NCI-H1436 treated with DMSO at 0.1 percent for 48 hours (cell line): ENCODE results near the gene EFNB2.

Experiments used
- DNase-seq: peaks from one replicate; lab custom pipeline; 2025; lab: John Stamatoyannopoulos, UW

EFNB2 gene

GRCh38 chr13:106500445-106500844, 35.0 kb downstream of the EFNB2 start:
- no peak for DNase-seq

GRCh38 chr13:106499896-106500295, 35.6 kb downstream of the EFNB2 start:
- DNase-seq, result no peak

GRCh38 chr13:106499113-106499512, 36.3 kb downstream of the EFNB2 start:
- no peak for DNase-seq

GRCh38 chr13:106498571-106498970, 36.9 kb downstream of the EFNB2 start:
- no peak for DNase-seq

- no peak for DNase-seq
Measured at GRCh38 chr13:106498158-106498557, 37.3 kb downstream of the EFNB2 start.

GRCh38 chr13:106497079-106497478, 38.4 kb downstream of the EFNB2 start:
- no peak for DNase-seq

- DNase-seq, result no peak
Measured at GRCh38 chr13:106496072-106496997, 39.1 kb downstream of the EFNB2 start.

GRCh38 chr13:106494936-106495335, 40.5 kb downstream of the EFNB2 start:
- DNase-seq, result no peak

- DNase-seq, result no peak
Measured at GRCh38 chr13:106494506-106494905, 41.0 kb downstream of the EFNB2 start.

- no peak for DNase-seq
Measured at GRCh38 chr13:106493533-106494220, 41.8 kb downstream of the EFNB2 start.

GRCh38 chr13:106492588-106493475, 42.6 kb downstream of the EFNB2 start:
- no peak for DNase-seq

GRCh38 chr13:106491928-106492587, 43.4 kb downstream of the EFNB2 start:
- DNase-seq, result no peak

GRCh38 chr13:106491463-106491862, 44.0 kb downstream of the EFNB2 start:
- no peak for DNase-seq

GRCh38 chr13:106490569-106491321, 44.7 kb downstream of the EFNB2 start:
- DNase-seq, result no peak

GRCh38 chr13:106489849-106490568, 45.5 kb downstream of the EFNB2 start:
- DNase-seq, result no peak

GRCh38 chr13:106488686-106489085, 46.8 kb downstream of the EFNB2 start:
- no peak for DNase-seq

- no peak for DNase-seq
Measured at GRCh38 chr13:106488076-106488475, 47.4 kb downstream of the EFNB2 start.

- DNase-seq, result no peak
Measured at GRCh38 chr13:106487129-106487528, 48.3 kb downstream of the EFNB2 start.

GRCh38 chr13:106486287-106486686, 49.2 kb downstream of the EFNB2 start:
- DNase-seq, result no peak

- no peak for DNase-seq
Measured at GRCh38 chr13:106484537-106485193, 50.8 kb downstream of the EFNB2 start.
